GM18505 (cell line): ENCODE data around the gene KATNAL2.

Experiments used
- ATAC-seq: cut with Tn5 transposase; IDR thresholded peaks from one replicate; pipeline ENCODE4 v1.9.1; 2021; ENCODE audit not compliant: unreplicated experiment
- POLR2A ChIP-seq: IDR thresholded peaks from 4 replicates; pipeline ENCODE4 v1.6.1; 2011; ENCODE audit warnings: borderline replicate concordance; ENCODE audit not compliant: insufficient read depth, insufficient read length; ENCODE audit errors: extremely low read depth

The KATNAL2 gene

GRCh38 chr18:47146206-47146605, 228.8 kb downstream of the KATNAL2 start:
- no peak for TF ChIP-seq POLR2A
- no peak for ATAC-seq

DNA sequence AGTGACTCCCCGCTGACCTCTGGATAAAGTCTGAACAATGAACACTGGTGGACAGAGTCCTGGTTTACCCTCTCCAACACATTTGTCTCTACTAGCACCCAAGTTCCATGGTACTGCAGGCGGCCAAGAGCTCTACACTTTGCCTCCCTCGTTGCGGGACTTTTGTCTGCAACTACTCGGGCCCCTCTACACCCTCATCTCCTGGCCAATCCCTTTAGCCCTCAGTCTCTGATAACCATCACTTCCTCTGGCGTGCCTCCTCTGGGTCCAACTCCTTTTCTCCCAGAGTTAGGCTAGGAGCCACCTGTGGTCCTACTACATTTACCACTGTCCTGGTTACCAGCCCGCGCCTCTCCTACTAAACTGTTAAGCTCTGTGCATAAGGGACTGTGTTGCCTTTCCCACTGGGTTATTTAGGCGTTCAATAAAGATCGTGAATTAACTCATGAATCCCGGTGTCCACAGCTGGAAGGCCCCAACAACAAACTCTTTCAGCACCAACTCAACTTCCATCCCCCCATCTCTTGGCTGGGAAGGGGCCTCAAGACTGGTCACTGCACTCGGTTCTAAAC, 232.1 kb downstream of the KATNAL2 start:
- no peak for ATAC-seq
- no peak for TF ChIP-seq POLR2A

DNA sequence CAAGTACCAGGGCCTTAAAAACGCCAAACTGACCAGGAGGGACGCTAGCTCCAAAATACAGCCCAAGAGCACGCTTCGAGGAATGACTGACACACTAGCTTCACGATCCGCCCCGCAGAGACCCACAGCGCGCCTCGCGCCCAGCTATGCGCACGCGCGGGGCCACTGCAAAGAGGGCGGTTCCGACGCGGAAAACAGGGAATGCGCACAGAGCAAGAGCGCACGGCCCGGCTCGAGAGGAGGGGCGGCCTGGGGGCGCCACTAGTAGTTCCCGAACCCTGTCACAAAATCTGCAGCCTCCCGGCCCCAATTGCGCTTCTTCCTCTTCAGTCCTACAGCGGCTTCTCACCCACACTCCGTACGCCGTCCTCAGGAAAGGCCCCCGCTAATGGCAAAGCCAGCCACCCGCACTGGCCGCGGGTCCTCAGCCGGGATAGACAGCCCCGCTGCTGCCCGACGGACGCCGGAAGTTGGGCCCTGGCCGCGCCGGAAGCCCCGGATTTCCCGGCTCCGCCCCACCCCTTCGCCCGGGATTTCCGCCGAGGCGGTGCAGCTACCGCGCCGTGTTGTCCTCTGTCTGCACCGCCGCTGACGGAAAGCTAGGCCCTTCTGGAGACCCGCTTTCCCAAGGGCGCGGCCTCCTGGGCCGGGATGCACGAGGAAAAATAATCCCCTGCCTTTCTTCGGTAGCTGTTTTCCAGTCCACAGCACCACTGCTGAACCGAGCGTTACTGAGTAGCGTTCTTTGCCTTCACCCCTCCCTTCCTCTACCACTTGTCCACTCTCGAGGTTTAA, 232.8 kb downstream of the KATNAL2 start, which contains the start of gene HDHD2:
Gene HDHD2, minus strand, starts transcription at position 472 of the 795 bp plus-strand sequence. CDS start 14,061 bp downstream, outside the sequence.
- peak; percentile 92 for ATAC-seq
- peak; percentile 93 for TF ChIP-seq POLR2A

DNA sequence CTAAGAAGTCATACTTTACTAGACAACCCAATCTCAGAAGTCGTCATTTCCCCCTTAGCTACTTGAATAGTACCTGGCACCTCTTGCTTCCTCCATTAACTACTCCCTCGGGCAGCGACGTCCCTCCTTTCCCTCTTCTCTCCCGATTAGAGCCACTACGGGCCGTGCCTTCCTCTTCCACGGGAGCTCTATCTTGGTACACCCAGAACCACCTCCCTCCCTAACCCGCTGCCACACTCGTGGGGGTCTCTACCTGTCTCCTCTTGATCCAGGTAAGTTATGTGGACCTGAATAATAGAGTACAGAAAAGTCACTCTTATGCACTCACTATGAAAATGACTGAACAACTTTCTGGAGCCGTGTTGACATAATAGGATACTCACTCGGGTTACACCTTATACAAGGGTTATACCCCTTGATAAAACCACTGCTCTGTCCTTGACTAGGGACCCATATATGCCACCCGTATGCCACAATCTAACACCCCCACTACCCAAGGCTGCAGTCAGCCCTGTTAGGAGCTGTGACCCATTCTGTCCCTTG, 233.5 kb downstream of the KATNAL2 start:
- TF ChIP-seq POLR2A, result no peak
- ATAC-seq, result no peak

DNA sequence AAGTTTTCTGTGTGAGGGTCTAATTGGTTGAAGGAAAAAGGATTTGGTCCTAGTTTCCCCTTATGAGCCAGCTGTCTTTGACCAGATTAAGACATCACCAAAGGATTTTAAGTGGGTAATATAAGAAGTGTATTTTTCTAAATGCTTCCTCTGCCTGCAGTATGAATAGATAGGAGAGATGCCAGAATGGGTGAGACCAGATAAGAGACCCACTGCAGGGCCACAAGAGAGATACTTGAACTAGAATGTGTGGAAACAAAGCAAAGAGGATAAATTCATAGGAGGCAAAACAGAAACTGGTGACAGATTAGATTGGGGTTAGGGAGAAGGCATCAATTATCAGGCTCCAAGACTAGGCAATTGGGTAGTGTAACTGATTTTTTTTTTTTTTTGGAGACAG, 234.0 kb downstream of the KATNAL2 start:
- no peak for TF ChIP-seq POLR2A
- no peak for ATAC-seq
